Spleen (tissue), 7 donors: ENCODE measurements around the gene PLXNA3.

Source experiments
- POLR2A ChIP-seq, 3 donors: fragments of 450-650 bp; IDR thresholded peaks; one replicate each; pipeline ENCODE4 v1.5.1; 2017; ENCODE audit warnings: antibody characterized with exemption in 3 of 3, mild to moderate bottlenecking in 1 of 3
- TF ChIP-seq, protein P1 (sequence below), 11 experiments: fragments of 200-600 bp in 7 of 11; fragments of 450-650 bp in 4 of 11; sonication (generic) in 4 of 11; IDR thresholded peaks in 8 of 11; conservative IDR thresholded peaks in 3 of 11; 1 replicate in 7 of 11; 2 replicates in 4 of 11; pipeline versions ENCODE4 v1.4.0 to v1.8.0; 2016 to 2021; ENCODE audit warnings: antibody characterized with exemption in 11 of 11, inconsistent platforms in 4 of 11, mild to moderate bottlenecking in 1 of 11
- donor health status: DM: no; HTN: no; CAD: no; lungs with moderate emphysema.
- donor health status: DM: no; HTN: no; CAD: no.
- donor health status: DM: no; HTN: no; CAD: no.

DNA sequence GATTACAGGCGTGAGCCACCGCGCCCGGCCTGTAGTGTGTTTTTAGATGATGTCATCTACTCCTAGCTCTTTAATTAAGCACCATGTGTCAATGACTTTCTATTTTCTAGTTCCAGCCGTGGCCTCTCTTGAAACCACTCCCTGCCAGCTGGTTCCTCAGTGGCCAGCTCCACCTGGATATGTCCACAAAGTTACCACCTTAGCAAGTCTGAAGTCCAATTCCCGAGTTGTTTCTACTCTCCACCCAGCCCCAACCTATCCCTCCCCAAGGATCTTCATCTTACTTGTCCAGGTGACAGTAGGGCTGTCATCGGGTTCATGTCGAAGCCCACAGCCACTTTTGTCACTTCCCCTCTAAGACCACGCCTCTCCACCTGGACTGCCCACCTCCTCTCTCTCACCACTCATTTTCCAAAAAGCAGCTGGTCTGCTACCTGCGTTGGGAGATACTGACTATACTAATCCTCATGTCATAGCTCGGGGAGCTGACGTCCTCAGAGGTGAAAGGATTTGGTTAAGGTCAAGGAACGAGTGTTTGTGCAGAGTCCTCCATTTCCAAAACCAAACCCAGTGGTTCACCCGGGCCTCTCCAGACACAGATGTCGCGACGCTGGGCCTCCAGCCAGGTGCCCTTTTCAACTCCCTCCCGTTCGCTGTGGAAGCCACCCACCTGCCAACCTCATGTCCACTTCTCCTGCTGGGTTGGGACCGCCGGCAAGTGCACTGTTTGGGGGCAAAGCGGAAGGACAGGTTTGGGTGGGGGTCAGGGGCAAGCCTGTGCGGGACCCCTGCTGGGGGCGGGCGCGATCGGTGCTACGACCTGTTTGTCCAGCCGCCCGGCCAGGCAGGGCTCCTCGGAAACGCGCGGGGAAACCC is 57.2 kb downstream of the PLXNA3 start:
- TF ChIP-seq POLR2A (IDR thresholded peaks at IDR 0.05): no peak
- TF ChIP-seq, protein P1, sequence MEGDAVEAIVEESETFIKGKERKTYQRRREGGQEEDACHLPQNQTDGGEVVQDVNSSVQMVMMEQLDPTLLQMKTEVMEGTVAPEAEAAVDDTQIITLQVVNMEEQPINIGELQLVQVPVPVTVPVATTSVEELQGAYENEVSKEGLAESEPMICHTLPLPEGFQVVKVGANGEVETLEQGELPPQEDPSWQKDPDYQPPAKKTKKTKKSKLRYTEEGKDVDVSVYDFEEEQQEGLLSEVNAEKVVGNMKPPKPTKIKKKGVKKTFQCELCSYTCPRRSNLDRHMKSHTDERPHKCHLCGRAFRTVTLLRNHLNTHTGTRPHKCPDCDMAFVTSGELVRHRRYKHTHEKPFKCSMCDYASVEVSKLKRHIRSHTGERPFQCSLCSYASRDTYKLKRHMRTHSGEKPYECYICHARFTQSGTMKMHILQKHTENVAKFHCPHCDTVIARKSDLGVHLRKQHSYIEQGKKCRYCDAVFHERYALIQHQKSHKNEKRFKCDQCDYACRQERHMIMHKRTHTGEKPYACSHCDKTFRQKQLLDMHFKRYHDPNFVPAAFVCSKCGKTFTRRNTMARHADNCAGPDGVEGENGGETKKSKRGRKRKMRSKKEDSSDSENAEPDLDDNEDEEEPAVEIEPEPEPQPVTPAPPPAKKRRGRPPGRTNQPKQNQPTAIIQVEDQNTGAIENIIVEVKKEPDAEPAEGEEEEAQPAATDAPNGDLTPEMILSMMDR (IDR thresholded peaks at IDR 0.05 in 8 of 11, conservative IDR thresholded peaks at IDR 0.05 in 3 of 11): no peak
